Measurements from ENCODE around the gene SLC5A10. TPM values are rescaled to one million over a fixed set of nuclear protein-coding genes. Genes with fewer than 3 reads are reported as not detected.
"Not testable (repeated sequence)": the region's sequence is repeated elsewhere in the genome, so short reads cannot be mapped to it uniquely, and the experiment has no call there.

SLC5A10 gene
- total RNA-seq, 4 donors from 2014 or later: not detected

DNA sequence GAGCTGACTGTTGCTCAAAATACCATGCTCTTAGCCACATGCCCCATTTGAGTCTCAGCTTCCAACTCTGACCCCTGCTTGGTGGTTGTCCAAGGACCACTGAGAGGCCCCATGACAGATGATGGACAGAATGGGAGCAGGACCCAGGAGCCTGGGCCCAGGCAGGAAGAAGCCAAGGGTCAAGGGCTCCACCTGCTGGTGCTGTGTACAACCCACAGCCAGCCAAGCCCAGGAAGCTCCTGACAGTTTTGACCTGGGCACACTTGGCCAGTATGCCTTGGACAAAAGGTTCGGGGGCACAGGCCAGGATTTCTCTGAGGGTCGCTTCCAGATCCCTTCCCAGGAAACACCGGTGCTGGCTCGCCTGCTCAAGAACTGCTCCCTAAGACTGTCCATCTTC lies 79.8 kb downstream of the SLC5A10 start:
- TF ChIP-seq, protein P1, sequence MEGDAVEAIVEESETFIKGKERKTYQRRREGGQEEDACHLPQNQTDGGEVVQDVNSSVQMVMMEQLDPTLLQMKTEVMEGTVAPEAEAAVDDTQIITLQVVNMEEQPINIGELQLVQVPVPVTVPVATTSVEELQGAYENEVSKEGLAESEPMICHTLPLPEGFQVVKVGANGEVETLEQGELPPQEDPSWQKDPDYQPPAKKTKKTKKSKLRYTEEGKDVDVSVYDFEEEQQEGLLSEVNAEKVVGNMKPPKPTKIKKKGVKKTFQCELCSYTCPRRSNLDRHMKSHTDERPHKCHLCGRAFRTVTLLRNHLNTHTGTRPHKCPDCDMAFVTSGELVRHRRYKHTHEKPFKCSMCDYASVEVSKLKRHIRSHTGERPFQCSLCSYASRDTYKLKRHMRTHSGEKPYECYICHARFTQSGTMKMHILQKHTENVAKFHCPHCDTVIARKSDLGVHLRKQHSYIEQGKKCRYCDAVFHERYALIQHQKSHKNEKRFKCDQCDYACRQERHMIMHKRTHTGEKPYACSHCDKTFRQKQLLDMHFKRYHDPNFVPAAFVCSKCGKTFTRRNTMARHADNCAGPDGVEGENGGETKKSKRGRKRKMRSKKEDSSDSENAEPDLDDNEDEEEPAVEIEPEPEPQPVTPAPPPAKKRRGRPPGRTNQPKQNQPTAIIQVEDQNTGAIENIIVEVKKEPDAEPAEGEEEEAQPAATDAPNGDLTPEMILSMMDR (IDR thresholded peaks at IDR 0.05): peak in 2 of 4 experiments; percentile 9 to 54
- H3K36me3 ChIP-seq, H3K27me3 ChIP-seq, H3K4me1 ChIP-seq, H3K9me3 ChIP-seq, H3K4me3 ChIP-seq: not testable (repeated sequence)
- ATAC-seq: peak; percentile 74
- H3K27ac ChIP-seq: peak overlapping the region in 2 of 4 donors; percentile 64 to 66
- no CpG with 5 or more reads among the region's 4 CpGs for WGBS, 2 donors (ENCODE audit: low coverage in 1 of 2)

DNA sequence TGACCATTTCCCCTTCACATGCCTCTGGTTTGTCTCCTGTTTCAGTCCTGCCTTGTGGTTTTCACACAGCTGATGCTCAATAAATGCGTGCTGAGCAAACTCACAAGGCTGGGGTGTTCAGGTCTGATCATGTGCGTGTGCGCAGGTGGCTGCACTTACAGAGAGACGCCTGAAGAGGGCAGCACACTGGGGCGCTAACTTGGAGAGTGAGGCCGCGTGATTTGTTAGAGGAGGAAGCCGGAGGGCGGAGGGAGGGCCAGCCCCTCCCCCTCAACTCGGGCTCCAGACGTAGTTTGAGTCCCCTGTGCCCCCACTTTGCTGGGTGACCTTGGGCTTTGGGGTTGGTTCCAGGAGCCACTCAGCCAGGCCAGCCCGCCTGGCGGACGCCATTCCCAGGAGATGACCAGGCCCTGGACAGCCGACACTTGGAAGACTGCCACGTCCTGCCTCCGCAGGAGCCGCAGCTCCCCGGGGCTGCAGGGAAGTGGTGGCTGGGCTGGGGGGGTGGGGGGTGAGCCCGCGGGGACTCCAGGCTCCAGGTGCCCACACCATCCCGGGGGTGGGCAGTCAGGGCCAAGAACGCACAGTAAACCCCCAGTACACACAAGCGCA lies 80.5 kb downstream of the SLC5A10 start:
- WGBS, 2 donors (ENCODE audit: low coverage in 1 of 2): no CpG with 5 or more reads among the region's 24 CpGs
- H3K4me1 ChIP-seq, H3K36me3 ChIP-seq, H3K27me3 ChIP-seq, H3K4me3 ChIP-seq, H3K9me3 ChIP-seq: not testable (repeated sequence)
- peak; percentile 91 for ATAC-seq
- peak overlapping the region in 1 of 4 donors; percentile 64 for H3K27ac ChIP-seq

DNA sequence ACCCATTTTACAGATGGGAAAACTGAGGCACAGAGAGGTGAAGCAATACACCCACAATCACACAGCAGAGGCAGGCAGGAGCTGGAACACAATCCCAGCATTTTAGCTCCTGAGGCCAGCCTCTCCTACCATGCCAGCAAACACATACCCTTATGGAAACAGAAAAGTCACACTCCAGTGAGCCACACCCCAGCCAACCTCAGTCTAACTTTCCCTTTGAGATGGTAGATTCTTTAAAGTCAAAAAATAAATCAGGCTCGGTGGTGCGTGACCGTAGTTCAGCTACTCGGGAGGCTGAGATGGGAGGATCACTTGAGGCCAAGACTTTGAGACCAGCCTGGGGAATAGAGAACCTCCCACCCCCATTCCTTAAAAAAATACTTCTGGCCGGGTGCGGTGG lies 84.2 kb downstream of the SLC5A10 start:
- no CpG with 5 or more reads among the region's 6 CpGs for WGBS, 2 donors (ENCODE audit: low coverage in 1 of 2)
- H3K27ac ChIP-seq, ATAC-seq: not testable (repeated sequence)

DNA sequence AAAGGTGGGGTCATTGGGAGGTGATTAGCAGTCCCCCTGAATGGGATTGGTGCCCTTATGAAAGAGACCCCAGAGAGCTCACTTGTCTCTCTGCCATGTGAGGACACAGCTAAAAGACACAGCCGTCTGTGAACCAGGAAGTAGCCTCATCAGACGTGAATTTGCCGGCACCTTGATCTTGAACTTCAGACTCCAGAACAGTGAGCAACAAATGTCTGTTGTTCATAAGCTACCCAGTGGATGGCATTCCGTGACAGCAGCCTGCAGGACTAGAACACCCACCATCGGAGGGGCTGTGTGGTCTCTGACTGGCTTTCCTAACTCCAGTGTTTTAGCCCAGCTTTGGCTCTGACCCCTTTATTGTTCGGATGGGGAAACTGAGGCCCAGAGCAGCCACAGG lies 85.6 kb downstream of the SLC5A10 start:
- H3K27ac ChIP-seq, H3K4me3 ChIP-seq, H3K4me1 ChIP-seq, H3K27me3 ChIP-seq, ATAC-seq, H3K36me3 ChIP-seq, H3K9me3 ChIP-seq: not testable (repeated sequence)
- WGBS, 2 donors (ENCODE audit: low coverage in 1 of 2): no CpG with 5 or more reads among the region's 6 CpGs

More for the DNA sequence above, 84.2 kb downstream of the SLC5A10 start:
- H3K4me3 ChIP-seq, H3K36me3 ChIP-seq, H3K9me3 ChIP-seq, H3K27me3 ChIP-seq, H3K4me1 ChIP-seq: not testable (repeated sequence)

DNA sequence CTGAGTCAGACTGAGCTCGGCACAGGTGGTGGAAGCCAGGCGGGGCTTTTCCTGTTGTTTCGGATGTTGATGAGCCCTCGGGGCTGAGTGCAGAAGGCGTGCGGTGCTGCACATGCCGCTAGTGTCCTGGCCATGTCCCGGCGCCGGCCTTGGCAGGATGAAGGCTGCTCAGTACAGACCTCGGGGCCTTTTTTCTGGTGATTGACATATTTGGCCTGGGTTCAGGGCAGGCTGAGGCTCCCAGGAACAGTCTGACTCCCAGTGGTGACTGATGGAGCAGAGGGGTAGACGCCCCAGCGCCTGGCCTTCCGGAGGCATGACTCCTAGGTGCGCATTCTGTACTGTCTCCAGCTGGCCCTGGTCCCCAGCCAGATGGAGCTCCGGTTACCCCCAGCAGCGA lies 86.0 kb downstream of the SLC5A10 start:
- peak; percentile 54 for ATAC-seq
- H3K4me1 ChIP-seq, H3K4me3 ChIP-seq, H3K36me3 ChIP-seq, H3K27ac ChIP-seq, H3K27me3 ChIP-seq, H3K9me3 ChIP-seq: not testable (repeated sequence)
- no CpG with 5 or more reads among the region's 17 CpGs for WGBS, 2 donors (ENCODE audit: low coverage in 1 of 2)

DNA sequence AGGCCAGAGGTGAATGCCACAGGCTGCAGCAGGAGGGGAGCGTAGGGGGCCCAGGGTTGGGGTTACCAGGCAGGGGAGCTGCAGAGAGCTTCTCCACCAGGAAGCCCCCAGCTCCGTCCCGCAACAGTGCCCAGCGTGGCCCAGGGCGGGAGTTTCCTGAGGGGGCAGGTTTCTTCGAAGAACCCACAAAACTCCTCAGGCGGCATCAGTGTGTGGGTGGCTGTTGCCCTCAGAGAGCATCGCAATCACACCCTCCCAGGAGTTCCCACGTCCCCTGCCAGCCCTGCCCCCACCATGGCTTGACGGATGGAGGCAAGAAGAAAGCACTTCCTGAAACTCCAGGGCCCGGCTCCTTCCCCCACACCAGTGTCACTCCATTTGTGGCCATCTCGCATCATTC lies 86.8 kb downstream of the SLC5A10 start:
- H3K27me3 ChIP-seq, H3K36me3 ChIP-seq, H3K4me3 ChIP-seq, H3K4me1 ChIP-seq, ATAC-seq, H3K9me3 ChIP-seq, H3K27ac ChIP-seq: not testable (repeated sequence)
- WGBS, 2 donors (ENCODE audit: low coverage in 1 of 2): no CpG with 5 or more reads among the region's 12 CpGs

DNA sequence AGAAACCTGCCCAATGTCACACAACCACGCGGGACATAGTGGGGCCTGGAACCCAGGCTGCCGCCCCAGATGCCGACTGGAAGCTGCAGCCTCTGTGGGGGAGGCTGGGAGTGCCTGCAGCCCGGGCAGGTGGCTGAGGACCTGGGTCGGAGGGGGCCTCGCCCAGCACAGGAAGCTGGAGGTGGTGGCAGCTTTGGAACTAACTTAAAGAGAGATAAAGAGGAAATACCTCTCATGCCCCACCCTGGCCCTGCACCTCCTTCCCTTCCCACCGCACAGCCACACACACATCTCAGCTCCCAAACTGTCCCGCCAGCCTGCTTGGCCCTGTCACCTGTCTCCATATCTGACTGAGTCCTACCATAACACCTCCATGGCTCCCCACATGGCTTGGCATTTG lies 88.4 kb downstream of the SLC5A10 start:
- not testable (repeated sequence) for ATAC-seq, H3K4me3 ChIP-seq, H3K36me3 ChIP-seq, H3K27ac ChIP-seq, H3K27me3 ChIP-seq, H3K9me3 ChIP-seq, H3K4me1 ChIP-seq
- no CpG with 5 or more reads among the region's 9 CpGs for WGBS, 2 donors (ENCODE audit: low coverage in 1 of 2)

DNA sequence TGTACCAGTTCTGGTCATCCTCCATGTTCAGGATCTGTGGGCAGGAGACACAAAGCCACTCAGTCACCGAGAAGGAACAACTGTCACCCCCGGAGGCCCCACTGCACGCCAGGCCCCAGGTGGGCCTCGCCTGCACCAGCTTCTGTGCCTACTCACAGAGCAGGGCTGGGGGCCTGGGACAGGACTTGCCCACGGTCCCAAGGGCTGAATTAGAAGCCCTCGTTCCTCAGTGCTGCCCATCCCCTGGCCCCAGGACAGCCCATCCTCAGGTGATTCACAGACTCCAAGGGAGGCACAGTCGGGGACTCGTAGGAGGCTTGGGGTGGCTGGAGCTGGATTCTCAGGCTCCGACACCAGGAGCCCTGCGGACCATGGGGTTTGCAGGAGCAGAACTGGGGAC lies 89.9 kb downstream of the SLC5A10 start:
- H3K27me3 ChIP-seq, H3K27ac ChIP-seq, H3K4me1 ChIP-seq, H3K4me3 ChIP-seq, H3K36me3 ChIP-seq, ATAC-seq, H3K9me3 ChIP-seq: not testable (repeated sequence)
- no CpG with 5 or more reads among the region's 10 CpGs for WGBS, 2 donors (ENCODE audit: low coverage in 1 of 2)

DNA sequence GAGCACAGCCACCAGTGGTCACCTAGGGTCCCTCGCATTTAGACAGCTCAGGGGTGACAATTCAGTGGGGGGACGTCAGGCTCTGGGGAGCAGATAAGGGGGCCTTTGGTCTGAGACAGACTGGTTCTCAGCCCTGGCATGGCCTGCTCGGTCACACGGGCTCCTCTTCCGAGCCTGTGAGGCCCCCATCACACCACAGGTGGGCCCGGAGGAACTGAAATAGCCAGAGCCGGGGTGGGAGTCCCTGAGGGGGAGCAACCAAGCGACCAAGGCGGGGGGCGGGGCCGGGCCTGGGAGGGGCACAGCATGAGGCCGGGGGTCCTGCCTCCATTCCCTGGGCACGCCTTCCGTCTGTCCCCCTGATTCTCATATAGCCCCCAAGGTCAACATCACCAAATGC lies 90.4 kb downstream of the SLC5A10 start:
- not testable (repeated sequence) for H3K36me3 ChIP-seq, H3K27ac ChIP-seq, H3K4me1 ChIP-seq, H3K4me3 ChIP-seq, H3K27me3 ChIP-seq, H3K9me3 ChIP-seq, ATAC-seq
- WGBS, 2 donors (ENCODE audit: low coverage in 1 of 2): no CpG with 5 or more reads among the region's 14 CpGs

DNA sequence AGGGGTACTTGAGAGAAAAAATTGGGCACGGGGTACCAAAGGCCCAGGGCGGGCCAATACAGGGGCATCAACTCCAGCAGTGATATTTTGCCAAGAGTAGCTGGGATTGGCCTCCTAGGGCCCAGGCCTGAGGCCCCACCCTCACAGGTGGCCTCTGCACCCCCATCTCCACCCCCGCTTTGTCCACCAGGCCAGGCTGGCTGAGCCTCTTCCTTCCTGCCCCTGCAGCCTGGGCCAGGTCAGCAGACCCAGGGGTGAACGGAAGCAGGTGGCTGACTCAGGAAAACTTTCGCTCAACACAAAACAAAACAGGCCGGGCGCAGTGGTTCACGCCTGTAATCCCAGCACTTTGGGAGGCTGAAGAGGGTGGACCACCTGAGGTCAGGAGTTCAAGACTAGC lies 91.1 kb downstream of the SLC5A10 start:
- H3K4me3 ChIP-seq, H3K36me3 ChIP-seq, H3K9me3 ChIP-seq, H3K27ac ChIP-seq, H3K4me1 ChIP-seq, H3K27me3 ChIP-seq: not testable (repeated sequence)
- peak; percentile 54 for ATAC-seq
- no CpG with 5 or more reads among the region's 8 CpGs for WGBS, 2 donors (ENCODE audit: low coverage in 1 of 2)

DNA sequence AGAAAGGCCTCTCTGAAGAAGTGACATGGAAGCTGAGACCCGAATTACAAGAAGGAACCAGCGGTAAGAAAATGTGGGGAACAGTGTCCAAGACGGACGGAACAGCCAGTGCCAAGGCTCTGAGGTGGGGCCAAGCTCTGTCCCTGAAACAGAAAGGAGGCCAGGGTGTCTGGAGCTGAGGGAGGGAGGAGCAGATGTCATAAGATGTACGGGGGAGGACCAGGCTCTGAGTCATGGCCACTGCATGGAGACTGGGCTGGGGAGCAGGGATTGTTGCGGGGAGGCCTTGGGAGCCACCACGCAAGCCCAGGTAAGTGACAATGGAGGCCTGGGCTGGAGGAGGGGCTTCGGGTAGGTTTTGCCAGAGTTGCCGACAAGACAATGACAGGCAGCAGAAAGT lies 92.7 kb downstream of the SLC5A10 start:
- H3K27ac ChIP-seq, ATAC-seq, H3K4me1 ChIP-seq, H3K9me3 ChIP-seq, H3K27me3 ChIP-seq, H3K4me3 ChIP-seq, H3K36me3 ChIP-seq: not testable (repeated sequence)
- WGBS, 2 donors (ENCODE audit: low coverage in 1 of 2): no CpG with 5 or more reads among the region's 9 CpGs

DNA sequence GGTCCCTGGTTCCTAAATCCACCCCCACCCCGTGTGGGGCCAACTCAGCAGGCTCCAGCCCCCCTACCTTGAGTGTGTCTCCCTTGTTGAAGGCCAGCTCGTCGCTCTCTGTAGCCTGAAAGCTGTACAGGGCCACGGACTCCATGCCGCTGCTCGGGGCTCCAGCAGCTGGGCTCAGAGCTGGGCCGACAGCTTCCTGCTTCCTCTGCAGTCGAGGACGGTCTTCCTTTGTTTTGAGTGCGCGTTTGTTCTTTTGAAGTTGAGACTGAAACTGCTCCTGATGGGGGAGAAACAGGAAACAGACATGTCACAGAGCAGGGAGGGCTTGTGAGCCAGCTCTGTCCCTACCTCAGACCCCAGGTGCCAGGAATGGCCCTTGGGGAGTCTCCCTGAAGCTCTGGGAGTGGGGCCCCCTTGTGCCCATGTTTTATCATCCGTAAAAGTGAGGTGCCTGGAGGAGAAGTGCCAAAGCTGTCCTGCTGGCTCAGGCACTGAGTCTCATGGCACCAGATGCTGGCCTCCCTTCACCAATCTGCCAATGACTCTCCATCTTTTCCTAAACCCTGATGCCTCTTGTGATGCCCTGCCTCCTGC lies 94.9 kb downstream of the SLC5A10 start, which contains the start of gene GRAP:
Gene GRAP (minus strand): TSS at position 176 of the 594 bp plus-strand sequence. CDS start 31 bp downstream, at position 145.
- not testable (repeated sequence) for H3K4me1 ChIP-seq, H3K4me3 ChIP-seq, H3K27ac ChIP-seq, H3K27me3 ChIP-seq, H3K9me3 ChIP-seq, H3K36me3 ChIP-seq, ATAC-seq
- WGBS, 2 donors (ENCODE audit: low coverage in 1 of 2): no CpG with 5 or more reads among the region's 12 CpGs

DNA sequence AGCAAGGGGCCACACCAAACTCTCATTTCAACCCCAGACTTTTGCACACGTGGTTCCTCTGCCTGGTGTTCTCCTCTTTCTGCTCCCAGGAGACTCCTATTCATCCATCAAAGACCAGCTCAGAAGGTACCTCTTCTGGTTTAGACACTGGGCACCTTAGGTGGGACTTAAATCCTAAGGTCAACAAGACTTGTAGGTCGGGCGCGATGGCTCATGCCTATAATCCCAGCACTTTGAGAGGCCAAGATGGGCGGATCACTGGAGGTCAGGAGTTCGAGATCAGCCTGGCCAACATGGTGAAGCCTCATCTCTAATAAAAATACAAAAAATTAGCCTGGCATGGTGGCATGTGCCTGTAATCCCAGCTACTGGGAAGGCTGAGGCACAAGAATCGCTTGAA lies 95.5 kb downstream of the SLC5A10 start:
- not testable (repeated sequence) for ATAC-seq, H3K27me3 ChIP-seq, H3K27ac ChIP-seq, H3K4me3 ChIP-seq, H3K36me3 ChIP-seq, H3K4me1 ChIP-seq, H3K9me3 ChIP-seq
- no CpG with 5 or more reads among the region's 7 CpGs for WGBS, 2 donors (ENCODE audit: low coverage in 1 of 2)

All from gastroesophageal sphincter (tissue), 4 donors.